HEK293 (cell line): ENCODE results near the gene TCERG1.

Source experiments
- CTCF ChIA-PET: fragments of 350-600 bp; formaldehyde crosslinking; extraction: SDS; loops from one replicate; lab custom pipeline; 2021; ENCODE audit warnings: antibody characterized with exemption; lab: Yijun Ruan, JAX
- POLR2A ChIA-PET: fragments of 300-600 bp; formaldehyde crosslinking; extraction: SDS; loops from one replicate; lab custom pipeline; 2020; ENCODE audit warnings: antibody characterized with exemption, inconsistent platforms; lab: Yijun Ruan, JAX
- H3K27ac ChIP-seq: fragments of 200-500 bp; sonication (Bioruptor generic); 2 replicates; pipeline ENCODE4 v1.5.1; 2014; ENCODE audit warnings: low read depth, low read length, control low read depth, inconsistent platforms; ENCODE audit errors: extremely low read depth
- H3K36me3 ChIP-seq, 2 experiments: fragments of 200-500 bp in 1 of 2; sonication (Bioruptor generic) in 1 of 2; 1 replicate in 1 of 2; 2 replicates in 1 of 2; pipeline ENCODE4 v1.5.1; 2014 to 2017; ENCODE audit warnings: inconsistent platforms in 2 of 2, low read length in 2 of 2; ENCODE audit not compliant: control insufficient read depth in 2 of 2, insufficient read depth in 1 of 2
- H3K4me1 ChIP-seq: fragments of 200-500 bp; sonication (Bioruptor generic); 2 replicates; pipeline ENCODE4 v1.5.1; 2014; ENCODE audit warnings: mild to moderate bottlenecking, low read length, inconsistent platforms; ENCODE audit not compliant: control insufficient read depth, insufficient read depth
- H3K4me3 ChIP-seq: 2 replicates; pipeline ENCODE4 v1.5.1; 2011; ENCODE audit warnings: low read depth, mild to moderate bottlenecking, control low read depth, low read length, moderate library complexity
- H3K9me3 ChIP-seq: fragments of 200-500 bp; sonication (Bioruptor generic); 2 replicates; pipeline ENCODE4 v1.5.1; 2014; ENCODE audit warnings: low read depth, low read length, inconsistent platforms; ENCODE audit not compliant: control insufficient read depth, insufficient read depth
- FEZF1 ChIP-seq: fragments of 450-650 bp; formaldehyde crosslinking; IDR thresholded peaks from 2 replicates; pipeline ENCODE4 v1.5.1; 2016; ENCODE audit warnings: missing biosample characterization, missing genetic modification characterization
- GLIS2 ChIP-seq: fragments of 450-650 bp; formaldehyde crosslinking; IDR thresholded peaks from 2 replicates; pipeline ENCODE4 v1.5.1; 2016; ENCODE audit warnings: missing biosample characterization, missing genetic modification characterization
- IKZF3 ChIP-seq: fragments of 450-650 bp; IDR thresholded peaks from 2 replicates; pipeline ENCODE4 v1.5.0; 2018; ENCODE audit warnings: missing biosample characterization, mild to moderate bottlenecking, missing genetic modification characterization, moderate library complexity
- KLF16 ChIP-seq: fragments of 450-650 bp; formaldehyde crosslinking; IDR thresholded peaks from 2 replicates; pipeline ENCODE4 v1.5.1; 2017; ENCODE audit warnings: missing biosample characterization, missing genetic modification characterization
- PRDM2 ChIP-seq: fragments of 450-650 bp; formaldehyde crosslinking; IDR thresholded peaks from 2 replicates; pipeline ENCODE4 v1.5.1; 2016; ENCODE audit warnings: missing biosample characterization, missing genetic modification characterization, borderline replicate concordance
- ZBTB1 ChIP-seq: fragments of 450-650 bp; formaldehyde crosslinking; IDR thresholded peaks from 2 replicates; pipeline ENCODE4 v1.5.1; 2016; ENCODE audit warnings: missing biosample characterization, missing genetic modification characterization
- ZNF155 ChIP-seq: fragments of 450-650 bp; formaldehyde crosslinking; IDR thresholded peaks from 2 replicates; pipeline ENCODE4 v1.5.1; 2016; ENCODE audit warnings: missing biosample characterization, missing genetic modification characterization
- ZNF157 ChIP-seq: fragments of 450-650 bp; formaldehyde crosslinking; IDR thresholded peaks from 2 replicates; pipeline ENCODE4 v1.5.1; 2016; ENCODE audit warnings: missing biosample characterization, missing genetic modification characterization
- ZNF223 ChIP-seq: fragments of 450-650 bp; formaldehyde crosslinking; IDR thresholded peaks from 2 replicates; pipeline ENCODE4 v1.5.1; 2016; ENCODE audit warnings: missing biosample characterization, missing genetic modification characterization
- ZNF341 ChIP-seq: fragments of 450-650 bp; formaldehyde crosslinking; IDR thresholded peaks from 2 replicates; pipeline ENCODE4; 2016; ENCODE audit warnings: low read depth, missing biosample characterization, missing genetic modification characterization
- ZNF362 ChIP-seq: fragments of 450-650 bp; formaldehyde crosslinking; IDR thresholded peaks from 2 replicates; pipeline ENCODE4 v1.5.1; 2016; ENCODE audit warnings: missing biosample characterization, missing genetic modification characterization
- ZNF391 ChIP-seq: fragments of 450-650 bp; formaldehyde crosslinking; IDR thresholded peaks from 2 replicates; pipeline ENCODE4 v1.5.1; 2016; ENCODE audit warnings: low read depth, missing biosample characterization, missing genetic modification characterization, borderline replicate concordance
- ZNF423 ChIP-seq: fragments of 450-650 bp; formaldehyde crosslinking; IDR thresholded peaks from 2 replicates; pipeline ENCODE4 v1.5.1; 2016; ENCODE audit warnings: missing biosample characterization, missing genetic modification characterization
- ZNF510 ChIP-seq: fragments of 450-650 bp; formaldehyde crosslinking; IDR thresholded peaks from 2 replicates; pipeline ENCODE4 v1.5.1; 2018; ENCODE audit warnings: mild to moderate bottlenecking, missing genetic modification characterization, missing biosample characterization; ENCODE audit not compliant: insufficient replicate concordance
- ZNF561 ChIP-seq: fragments of 450-650 bp; IDR thresholded peaks from 2 replicates; pipeline ENCODE4 v1.5.1; 2018; ENCODE audit warnings: missing biosample characterization, missing genetic modification characterization, borderline replicate concordance
- ZNF585B ChIP-seq: fragments of 450-650 bp; formaldehyde crosslinking; IDR thresholded peaks from 2 replicates; pipeline ENCODE4 v1.5.1; 2016; ENCODE audit warnings: missing biosample characterization, missing genetic modification characterization
- ZNF629 ChIP-seq: fragments of 450-650 bp; formaldehyde crosslinking; IDR thresholded peaks from 2 replicates; pipeline ENCODE4 v1.5.1; 2017; ENCODE audit warnings: missing biosample characterization, missing genetic modification characterization
- ZNF837 ChIP-seq: fragments of 450-650 bp; formaldehyde crosslinking; IDR thresholded peaks from 2 replicates; pipeline ENCODE4 v1.5.1; 2016; ENCODE audit warnings: missing biosample characterization, missing genetic modification characterization
- ZSCAN23 ChIP-seq: fragments of 450-650 bp; formaldehyde crosslinking; IDR thresholded peaks from 2 replicates; pipeline ENCODE4 v1.5.1; 2016; ENCODE audit warnings: missing biosample characterization, missing genetic modification characterization
- TF ChIP-seq, protein P1 (sequence below): fragments of 450-650 bp; formaldehyde crosslinking; IDR thresholded peaks from 2 replicates; pipeline ENCODE4 v1.5.1; 2016; ENCODE audit warnings: missing biosample characterization, missing genetic modification characterization, borderline replicate concordance

Gene TCERG1

DNA sequence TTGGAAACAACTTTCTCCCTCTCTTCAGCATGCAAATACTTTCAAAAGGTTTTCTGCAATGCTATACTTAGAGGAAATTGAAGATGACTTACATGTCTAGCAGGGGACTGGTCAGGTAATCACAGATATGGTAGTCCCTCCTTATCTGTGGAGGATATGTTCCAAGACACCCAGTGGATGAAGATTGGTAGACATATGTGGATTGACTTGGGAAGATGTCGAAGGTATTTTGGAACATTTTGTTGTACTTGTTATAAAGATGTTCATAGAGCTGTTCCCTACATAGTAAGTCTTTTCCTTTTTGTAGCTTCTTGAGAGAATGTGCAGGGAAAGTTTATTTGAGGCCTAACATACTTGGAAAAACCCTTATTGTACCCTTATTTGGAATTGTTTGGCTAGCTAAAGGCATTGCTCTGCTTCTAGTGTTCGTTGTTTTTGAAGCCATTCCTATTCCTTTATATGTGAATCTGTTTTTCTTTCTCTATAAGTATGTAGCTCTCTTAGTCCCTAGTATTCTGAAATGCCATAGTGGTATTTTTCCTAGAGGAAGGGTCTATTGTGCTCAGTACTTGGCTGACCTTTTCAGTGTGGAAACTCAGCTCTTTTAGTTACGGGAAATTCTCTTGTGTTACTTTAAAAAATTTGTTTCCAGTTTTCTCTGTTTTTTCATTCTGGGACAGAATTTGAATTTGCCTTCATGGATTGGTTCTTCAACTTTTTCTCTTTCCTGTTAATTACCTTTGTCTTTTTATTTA lies 43.1 kb downstream of the TCERG1 start:
- no peak overlapping the region for H3K4me3 ChIP-seq
- no peak for TF ChIP-seq ZNF561 (tag by site-specific recombination)
- TF ChIP-seq ZNF362: no peak
- no peak for TF ChIP-seq ZNF391
- no peak for TF ChIP-seq ZNF157 (tag by site-specific recombination)
- TF ChIP-seq GLIS2 (tag by site-specific recombination): no peak
- TF ChIP-seq ZNF510 (tag by site-specific recombination): no peak
- no peak for TF ChIP-seq FEZF1 (tag by site-specific recombination)
- TF ChIP-seq ZNF155 (tag by site-specific recombination): no peak
- TF ChIP-seq, protein P1, sequence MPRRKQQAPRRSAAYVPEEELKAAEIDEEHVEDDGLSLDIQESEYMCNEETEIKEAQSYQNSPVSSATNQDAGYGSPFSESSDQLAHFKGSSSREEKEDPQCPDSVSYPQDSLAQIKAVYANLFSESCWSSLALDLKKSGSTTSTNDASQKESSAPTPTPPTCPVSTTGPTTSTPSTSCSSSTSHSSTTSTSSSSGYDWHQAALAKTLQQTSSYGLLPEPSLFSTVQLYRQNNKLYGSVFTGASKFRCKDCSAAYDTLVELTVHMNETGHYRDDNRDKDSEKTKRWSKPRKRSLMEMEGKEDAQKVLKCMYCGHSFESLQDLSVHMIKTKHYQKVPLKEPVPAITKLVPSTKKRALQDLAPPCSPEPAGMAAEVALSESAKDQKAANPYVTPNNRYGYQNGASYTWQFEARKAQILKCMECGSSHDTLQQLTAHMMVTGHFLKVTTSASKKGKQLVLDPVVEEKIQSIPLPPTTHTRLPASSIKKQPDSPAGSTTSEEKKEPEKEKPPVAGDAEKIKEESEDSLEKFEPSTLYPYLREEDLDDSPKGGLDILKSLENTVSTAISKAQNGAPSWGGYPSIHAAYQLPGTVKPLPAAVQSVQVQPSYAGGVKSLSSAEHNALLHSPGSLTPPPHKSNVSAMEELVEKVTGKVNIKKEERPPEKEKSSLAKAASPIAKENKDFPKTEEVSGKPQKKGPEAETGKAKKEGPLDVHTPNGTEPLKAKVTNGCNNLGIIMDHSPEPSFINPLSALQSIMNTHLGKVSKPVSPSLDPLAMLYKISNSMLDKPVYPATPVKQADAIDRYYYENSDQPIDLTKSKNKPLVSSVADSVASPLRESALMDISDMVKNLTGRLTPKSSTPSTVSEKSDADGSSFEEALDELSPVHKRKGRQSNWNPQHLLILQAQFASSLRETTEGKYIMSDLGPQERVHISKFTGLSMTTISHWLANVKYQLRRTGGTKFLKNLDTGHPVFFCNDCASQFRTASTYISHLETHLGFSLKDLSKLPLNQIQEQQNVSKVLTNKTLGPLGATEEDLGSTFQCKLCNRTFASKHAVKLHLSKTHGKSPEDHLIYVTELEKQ: no peak
- TF ChIP-seq ZNF223 (tag by site-specific recombination): no peak
- TF ChIP-seq, all 188 proteins: peak for 0
- H3K9me3 ChIP-seq: no peaks in the 10 kb centered on the region
- no peak overlapping the region for H3K27ac ChIP-seq
- ChIA-PET POLR2A (no interaction called here), CTCF (no interaction called here)
- peaks cover 27 to 59% of the 10 kb centered on the region in 2 experiments for H3K36me3 ChIP-seq
- H3K4me1 ChIP-seq: no peaks in the 10 kb centered on the region

- TF ChIP-seq IKZF3 (tag by site-specific recombination) (no peak), ZNF629 (no peak), ZNF423 (no peak), KLF16 (tag by site-specific recombination) (no peak), ZNF837 (tag by site-specific recombination) (no peak), PRDM2 (tag by site-specific recombination) (no peak), ZNF341 (no peak), ZBTB1 (no peak), ZSCAN23 (no peak), ZNF585B (tag by site-specific recombination) (no peak)
- no peaks in the 10 kb centered on the region for H3K9me3 ChIP-seq
- H3K4me1 ChIP-seq: no peaks in the 10 kb centered on the region
- CTCF ChIA-PET: no interaction called here
- POLR2A ChIA-PET: no interaction called here
- peaks cover 32 to 49% of the 10 kb centered on the region in 2 experiments for H3K36me3 ChIP-seq
- no peak overlapping the region for H3K4me3 ChIP-seq
- H3K27ac ChIP-seq: no peak overlapping the region
Measured at GRCh38 chr5:146494656-146495055, 47.5 kb downstream of the TCERG1 start.
